HepG2 (cell line): Measurements from ENCODE around the gene TMEM11.

ENCODE experiments used
- ATF2 ChIP-seq: sonication (generic); formaldehyde crosslinking; IDR thresholded peaks from 2 replicates; pipeline ENCODE4 v1.4.0; 2020; ENCODE audit warnings: missing genetic modification reagents
- BATF2 ChIP-seq: sonication (generic); formaldehyde crosslinking; IDR thresholded peaks from 2 replicates; pipeline ENCODE4 v1.8.0; 2022; ENCODE audit warnings: mild to moderate bottlenecking, missing genetic modification reagents, moderate library complexity
- FOXK1 ChIP-seq: sonication (generic); formaldehyde crosslinking; IDR thresholded peaks from 2 replicates; pipeline ENCODE4 v1.4.0; 2020; ENCODE audit warnings: low read depth, missing genetic modification reagents, borderline replicate concordance
- GTF2F1 ChIP-seq: fragments of 150-350 bp; IDR thresholded peaks from 2 replicates; pipeline ENCODE4 v1.6.1; 2014; ENCODE audit warnings: low read length
- MAFK ChIP-seq, 2 experiments: IDR thresholded peaks in 1 of 2; conservative IDR thresholded peaks in 1 of 2; 2 replicates each; pipeline ENCODE4 v1.6.1; 2011; ENCODE audit warnings: improper control_type of control experiment in 2 of 2, low read length in 2 of 2
- PBX2 ChIP-seq: IDR thresholded peaks from 2 replicates; pipeline ENCODE4 v1.6.1; 2016; ENCODE audit warnings: control low read depth
- POLR2A ChIP-seq, 2 experiments: IDR thresholded peaks; 2 replicates each; pipeline ENCODE4 v1.6.1; 2011; ENCODE audit warnings: low read depth in 2 of 2, low read length in 2 of 2, mild to moderate bottlenecking in 1 of 2, moderate library complexity in 1 of 2; ENCODE audit not compliant: insufficient read depth in 1 of 2
- SMARCE1 ChIP-seq: fragments of 450-650 bp; IDR thresholded peaks from 2 replicates; pipeline ENCODE4 v1.6.1; 2017; ENCODE audit warnings: borderline replicate concordance
- SUZ12 ChIP-seq: fragments of 150-350 bp; IDR thresholded peaks from 2 replicates; pipeline ENCODE4 v1.6.1; 2014; ENCODE audit warnings: low read depth, low read length
- ZBTB20 ChIP-seq: sonication (generic); formaldehyde crosslinking; IDR thresholded peaks from 2 replicates; pipeline ENCODE4 v1.8.1; 2023; ENCODE audit warnings: missing genetic modification reagents, low read depth, mild to moderate bottlenecking, borderline replicate concordance
- ZNF569 ChIP-seq: sonication (generic); formaldehyde crosslinking; IDR thresholded peaks from 2 replicates; pipeline ENCODE4 v1.5.0; 2020; ENCODE audit warnings: mild to moderate bottlenecking, missing genetic modification reagents, moderate library complexity, borderline replicate concordance

- no peak for TF ChIP-seq ATF2 (CRISPR knock-in tag)
- TF ChIP-seq FOXK1 (CRISPR knock-in tag), result no peak
- no peak for TF ChIP-seq ZBTB20 (CRISPR knock-in tag)
- TF ChIP-seq SMARCE1, result no peak
- no peak for TF ChIP-seq POLR2A (IDR thresholded peaks at IDR 0.05; ENCODE audit: insufficient read depth in 1 of 2, low read depth in 2 of 2, low read length in 2 of 2)
- TF ChIP-seq PBX2 (CRISPR knock-in tag), result no peak
- no peak for TF ChIP-seq SUZ12
- no peak for TF ChIP-seq BATF2 (CRISPR knock-in tag)
- TF ChIP-seq GTF2F1, result no peak
- TF ChIP-seq ZNF569, result no peak
- no peak for TF ChIP-seq MAFK (conservative IDR thresholded peaks at IDR 0.05 in 1 of 2, IDR thresholded peaks at IDR 0.05 in 1 of 2; ENCODE audit: low read length in 2 of 2)
These were observed 64.3 kb downstream of the TMEM11 start for GRCh38 chr17:21149621-21150020.
